ENCODE data around the gene ADIRF. TPM values are rescaled to one million over a fixed set of nuclear protein-coding genes. Genes with fewer than 3 reads are reported as not detected.
"Not testable (repeated sequence)": the region's sequence is repeated elsewhere in the genome, so short reads cannot be mapped to it uniquely, and the experiment has no call there.

Gene ADIRF
- total RNA-seq, 1 experiment from 2014 or later, result not detected

DNA sequence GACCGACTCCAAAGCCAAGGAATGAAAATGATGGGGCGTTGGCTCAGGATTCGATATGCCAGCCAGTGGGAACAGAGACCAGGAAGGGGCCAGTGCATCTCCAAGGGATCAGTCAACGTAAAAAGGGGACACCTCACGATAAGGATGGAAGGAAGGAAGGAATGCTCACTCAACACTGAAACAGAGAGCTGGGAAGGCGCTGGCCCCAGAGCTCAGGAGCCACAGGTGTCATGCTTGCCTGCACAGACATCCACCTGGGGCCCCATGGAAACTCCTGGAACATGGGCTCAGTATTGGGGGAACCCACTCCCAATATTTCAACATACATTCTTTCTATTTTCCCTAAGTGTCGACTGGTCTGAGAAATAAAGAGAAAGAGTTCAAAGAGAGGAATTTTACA lies 16.2 kb upstream of the ADIRF start:
- no peak overlapping the region for H3K4me2 ChIP-seq (ENCODE audit: low read depth, low read length, poor library complexity, severe bottlenecking)
- no peaks in the 10 kb centered on the region for H4K20me1 ChIP-seq (ENCODE audit: insufficient read depth, low read depth, low read length)
- no peaks in the 10 kb centered on the region for H3K79me2 ChIP-seq (ENCODE audit: low read length)
- no peaks in the 10 kb centered on the region for H3K9me2 ChIP-seq (replicated peaks; ENCODE audit: insufficient read depth, low read length)
- H2AFZ ChIP-seq (ENCODE audit: low read length), result no peak overlapping the region
- no peak overlapping the region for H3K4me3 ChIP-seq (ENCODE audit: low read length)
- DNase-seq, result no peak
- no peaks in the 10 kb centered on the region for H3K36me3 ChIP-seq (ENCODE audit: insufficient read depth, low read length)
- no peak overlapping the region for H3K27ac ChIP-seq (ENCODE audit: low read length)
- H3K9ac ChIP-seq (ENCODE audit: low read length), result no peak overlapping the region
- no peaks in the 10 kb centered on the region for H3K9me3 ChIP-seq (ENCODE audit: low read length)
- no peaks in the 10 kb centered on the region for H3K4me1 ChIP-seq (ENCODE audit: low read length)
- no peaks in the 10 kb centered on the region for H3K27me3 ChIP-seq (ENCODE audit: low read length)

- not testable (repeated sequence) for H3K36me3 ChIP-seq (ENCODE audit: insufficient read depth, low read length); H3K9ac ChIP-seq (ENCODE audit: low read length); H3K9me2 ChIP-seq (replicated peaks; ENCODE audit: insufficient read depth, low read length); H3K9me3 ChIP-seq (ENCODE audit: low read length); H3K27me3 ChIP-seq (ENCODE audit: low read length); H2AFZ ChIP-seq (ENCODE audit: low read length); H4K20me1 ChIP-seq (ENCODE audit: insufficient read depth, low read depth, low read length); H3K4me3 ChIP-seq (ENCODE audit: low read length); H3K4me1 ChIP-seq (ENCODE audit: low read length); H3K4me2 ChIP-seq (ENCODE audit: low read depth, low read length, poor library complexity, severe bottlenecking); H3K79me2 ChIP-seq (ENCODE audit: low read length); DNase-seq; H3K27ac ChIP-seq (ENCODE audit: low read length)
Measured at GRCh38 chr10:86952697-86953096, 15.6 kb upstream of the ADIRF start.

- H2AFZ ChIP-seq (ENCODE audit: low read length), result no peak overlapping the region
- no peaks in the 10 kb centered on the region for H3K36me3 ChIP-seq (ENCODE audit: insufficient read depth, low read length)
- H3K27ac ChIP-seq (ENCODE audit: low read length), result no peak overlapping the region
Measured at GRCh38 chr10:86953747-86954680, 14.3 kb upstream of the ADIRF start.

GRCh38 chr10:86954681-86955500 lies 13.4 kb upstream of the ADIRF start:
- DNase-seq, result no peak

More at GRCh38 chr10:86953747-86954680, 14.3 kb upstream of the ADIRF start:
- Histone ChIP-seq H3K4me3 (ENCODE audit: low read length) (no peak overlapping the region), H3K79me2 (ENCODE audit: low read length) (no peaks in the 10 kb centered on the region), H3K4me2 (ENCODE audit: low read depth, low read length, poor library complexity, severe bottlenecking) (no peak overlapping the region), H3K27me3 (ENCODE audit: low read length) (no peaks in the 10 kb centered on the region), H3K9me3 (ENCODE audit: low read length) (no peaks in the 10 kb centered on the region), H3K4me1 (ENCODE audit: low read length) (no peaks in the 10 kb centered on the region), H3K9ac (ENCODE audit: low read length) (no peak overlapping the region), H4K20me1 (ENCODE audit: insufficient read depth, low read depth, low read length) (no peaks in the 10 kb centered on the region), H3K9me2 (replicated peaks; ENCODE audit: insufficient read depth, low read length) (no peaks in the 10 kb centered on the region)
- DNase-seq, result no peak

GRCh38 chr10:86955501-86956194 lies 12.6 kb upstream of the ADIRF start:
- Histone ChIP-seq H2AFZ (ENCODE audit: low read length) (no peak overlapping the region), H3K4me1 (ENCODE audit: low read length) (no peaks in the 10 kb centered on the region), H3K4me2 (ENCODE audit: low read depth, low read length, poor library complexity, severe bottlenecking) (no peak overlapping the region), H3K4me3 (ENCODE audit: low read length) (no peak overlapping the region), H3K79me2 (ENCODE audit: low read length) (no peaks in the 10 kb centered on the region), H3K36me3 (ENCODE audit: insufficient read depth, low read length) (no peaks in the 10 kb centered on the region), H3K27me3 (ENCODE audit: low read length) (no peaks in the 10 kb centered on the region), H3K27ac (ENCODE audit: low read length) (no peak overlapping the region), H3K9ac (ENCODE audit: low read length) (no peak overlapping the region), H3K9me2 (replicated peaks; ENCODE audit: insufficient read depth, low read length) (no peaks in the 10 kb centered on the region), H3K9me3 (ENCODE audit: low read length) (no peaks in the 10 kb centered on the region), H4K20me1 (ENCODE audit: insufficient read depth, low read depth, low read length) (no peaks in the 10 kb centered on the region)
- no peak for DNase-seq

More at GRCh38 chr10:86954681-86955500, 13.4 kb upstream of the ADIRF start:
- Histone ChIP-seq H3K27me3 (ENCODE audit: low read length) (no peaks in the 10 kb centered on the region), H3K4me3 (ENCODE audit: low read length) (no peak overlapping the region), H4K20me1 (ENCODE audit: insufficient read depth, low read depth, low read length) (no peaks in the 10 kb centered on the region), H3K9ac (ENCODE audit: low read length) (no peak overlapping the region), H2AFZ (ENCODE audit: low read length) (no peak overlapping the region), H3K9me3 (ENCODE audit: low read length) (no peaks in the 10 kb centered on the region), H3K4me1 (ENCODE audit: low read length) (no peaks in the 10 kb centered on the region), H3K27ac (ENCODE audit: low read length) (no peak overlapping the region), H3K36me3 (ENCODE audit: insufficient read depth, low read length) (no peaks in the 10 kb centered on the region), H3K4me2 (ENCODE audit: low read depth, low read length, poor library complexity, severe bottlenecking) (no peak overlapping the region), H3K79me2 (ENCODE audit: low read length) (no peaks in the 10 kb centered on the region), H3K9me2 (replicated peaks; ENCODE audit: insufficient read depth, low read length) (no peaks in the 10 kb centered on the region)

DNA sequence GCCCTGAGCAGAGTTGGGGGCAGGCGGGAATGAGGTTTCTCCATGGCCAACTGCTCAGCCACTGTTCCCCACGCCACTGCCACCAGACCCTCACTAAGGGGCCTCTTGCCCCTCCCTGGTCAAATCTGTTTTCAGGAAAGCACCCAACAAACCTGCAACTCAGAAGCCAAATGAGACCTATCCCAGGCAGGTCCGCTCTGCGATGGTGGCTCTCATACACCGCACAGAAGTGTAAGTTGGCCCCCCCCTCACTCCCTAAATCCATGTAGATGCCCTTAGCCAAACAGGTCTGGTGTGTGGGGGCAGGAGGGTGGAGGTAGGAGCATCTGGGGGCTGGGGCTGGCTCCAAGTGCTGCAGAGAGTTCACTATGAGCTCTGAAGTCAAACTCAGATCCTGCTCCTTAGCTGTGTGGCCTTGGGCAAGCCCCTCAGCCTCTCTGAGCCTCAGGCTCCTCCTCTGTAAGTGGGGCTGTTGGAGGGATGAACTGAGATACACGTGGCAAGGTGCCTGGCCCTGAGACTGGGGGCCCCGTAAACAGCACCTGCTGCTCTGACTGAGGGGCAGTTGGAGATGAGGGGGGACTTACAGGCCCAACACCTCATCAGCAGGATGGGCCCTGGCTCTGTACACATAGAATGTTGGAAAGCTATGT lies 12.0 kb upstream of the ADIRF start:
- H3K9me2 ChIP-seq (replicated peaks; ENCODE audit: insufficient read depth, low read length), result no peaks in the 10 kb centered on the region
- H3K27ac ChIP-seq (ENCODE audit: low read length), result no peak overlapping the region
- no peaks in the 10 kb centered on the region for H3K79me2 ChIP-seq (ENCODE audit: low read length)
- DNase-seq, result no peak
- no peak overlapping the region for H2AFZ ChIP-seq (ENCODE audit: low read length)
- H3K4me2 ChIP-seq (ENCODE audit: low read depth, low read length, poor library complexity, severe bottlenecking), result no peak overlapping the region
- H3K9me3 ChIP-seq (ENCODE audit: low read length), result no peaks in the 10 kb centered on the region
- H4K20me1 ChIP-seq (ENCODE audit: insufficient read depth, low read depth, low read length), result no peaks in the 10 kb centered on the region
- H3K4me1 ChIP-seq (ENCODE audit: low read length), result no peaks in the 10 kb centered on the region
- no peaks in the 10 kb centered on the region for H3K27me3 ChIP-seq (ENCODE audit: low read length)
- no peak overlapping the region for H3K9ac ChIP-seq (ENCODE audit: low read length)
- no peak overlapping the region for H3K4me3 ChIP-seq (ENCODE audit: low read length)
- no peaks in the 10 kb centered on the region for H3K36me3 ChIP-seq (ENCODE audit: insufficient read depth, low read length)

GRCh38 chr10:86956848-86957448 lies 11.3 kb upstream of the ADIRF start:
- H3K36me3 ChIP-seq (ENCODE audit: insufficient read depth, low read length), result no peaks in the 10 kb centered on the region
- no peak overlapping the region for H3K9ac ChIP-seq (ENCODE audit: low read length)
- H3K4me3 ChIP-seq (ENCODE audit: low read length), result no peak overlapping the region
- no peak overlapping the region for H3K27ac ChIP-seq (ENCODE audit: low read length)
- H3K9me3 ChIP-seq (ENCODE audit: low read length), result no peaks in the 10 kb centered on the region
- H3K4me2 ChIP-seq (ENCODE audit: low read depth, low read length, poor library complexity, severe bottlenecking), result no peak overlapping the region
- no peaks in the 10 kb centered on the region for H3K9me2 ChIP-seq (replicated peaks; ENCODE audit: insufficient read depth, low read length)
- H3K4me1 ChIP-seq (ENCODE audit: low read length), result no peaks in the 10 kb centered on the region
- H3K27me3 ChIP-seq (ENCODE audit: low read length), result no peaks in the 10 kb centered on the region
- H4K20me1 ChIP-seq (ENCODE audit: insufficient read depth, low read depth, low read length), result no peaks in the 10 kb centered on the region
- H3K79me2 ChIP-seq (ENCODE audit: low read length), result no peaks in the 10 kb centered on the region
- no peak overlapping the region for H2AFZ ChIP-seq (ENCODE audit: low read length)
- DNase-seq, result no peak

All from Karpas-422 (cell line).